ENCODE data around the gene PPIL1.

DNA sequence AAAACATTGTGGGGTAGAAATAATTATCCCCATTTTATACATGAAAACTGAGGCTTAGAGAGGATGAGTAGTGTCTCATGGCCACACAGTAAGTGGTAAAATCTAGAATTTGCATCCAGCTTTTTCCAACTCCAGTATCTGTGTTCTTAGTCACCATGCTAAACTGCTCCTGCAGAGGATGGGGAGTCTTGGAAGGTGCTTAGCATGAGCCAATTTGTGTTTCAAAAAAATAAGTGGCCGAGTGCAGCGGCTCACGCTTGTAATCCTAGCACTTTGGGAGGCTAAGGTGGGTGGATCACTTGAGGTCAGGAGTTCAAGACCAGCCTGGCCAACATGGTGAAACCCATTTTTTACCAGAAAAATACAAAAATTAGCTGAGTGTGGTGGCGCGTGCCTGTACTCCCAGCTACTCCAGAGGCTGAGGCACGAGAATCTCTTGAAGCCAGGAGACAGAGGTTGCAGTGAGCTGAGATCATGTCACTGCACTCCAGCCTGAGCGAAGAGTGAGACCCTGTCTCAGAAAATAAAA, 13.6 kb upstream of the PPIL1 start:
- TF ChIP-seq FOXP1 (CRISPR knock-in tag; IDR thresholded peaks at IDR 0.05; ENCODE audit: borderline replicate concordance) (no peak), TCF7 (CRISPR knock-in tag; IDR thresholded peaks at IDR 0.05; ENCODE audit: low read depth) (no peak), CREB1 (CRISPR knock-in tag; IDR thresholded peaks at IDR 0.05) (no peak), FOXJ3 (CRISPR knock-in tag; IDR thresholded peaks at IDR 0.05; ENCODE audit: borderline replicate concordance) (no peak), TEAD4 (CRISPR knock-in tag; IDR thresholded peaks at IDR 0.05) (no peak), ZNF121 (CRISPR knock-in tag; IDR thresholded peaks at IDR 0.05) (no peak)
- TF ChIP-seq, protein P1, sequence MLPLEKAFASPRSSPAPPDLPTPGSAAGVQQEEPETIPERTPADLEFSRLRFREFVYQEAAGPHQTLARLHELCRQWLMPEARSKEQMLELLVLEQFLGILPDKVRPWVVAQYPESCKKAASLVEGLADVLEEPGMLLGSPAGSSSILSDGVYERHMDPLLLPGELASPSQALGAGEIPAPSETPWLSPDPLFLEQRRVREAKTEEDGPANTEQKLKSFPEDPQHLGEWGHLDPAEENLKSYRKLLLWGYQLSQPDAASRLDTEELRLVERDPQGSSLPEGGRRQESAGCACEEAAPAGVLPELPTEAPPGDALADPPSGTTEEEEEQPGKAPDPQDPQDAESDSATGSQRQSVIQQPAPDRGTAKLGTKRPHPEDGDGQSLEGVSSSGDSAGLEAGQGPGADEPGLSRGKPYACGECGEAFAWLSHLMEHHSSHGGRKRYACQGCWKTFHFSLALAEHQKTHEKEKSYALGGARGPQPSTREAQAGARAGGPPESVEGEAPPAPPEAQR (CRISPR knock-in tag; IDR thresholded peaks at IDR 0.05): no peak
- TF ChIP-seq, protein P2, sequence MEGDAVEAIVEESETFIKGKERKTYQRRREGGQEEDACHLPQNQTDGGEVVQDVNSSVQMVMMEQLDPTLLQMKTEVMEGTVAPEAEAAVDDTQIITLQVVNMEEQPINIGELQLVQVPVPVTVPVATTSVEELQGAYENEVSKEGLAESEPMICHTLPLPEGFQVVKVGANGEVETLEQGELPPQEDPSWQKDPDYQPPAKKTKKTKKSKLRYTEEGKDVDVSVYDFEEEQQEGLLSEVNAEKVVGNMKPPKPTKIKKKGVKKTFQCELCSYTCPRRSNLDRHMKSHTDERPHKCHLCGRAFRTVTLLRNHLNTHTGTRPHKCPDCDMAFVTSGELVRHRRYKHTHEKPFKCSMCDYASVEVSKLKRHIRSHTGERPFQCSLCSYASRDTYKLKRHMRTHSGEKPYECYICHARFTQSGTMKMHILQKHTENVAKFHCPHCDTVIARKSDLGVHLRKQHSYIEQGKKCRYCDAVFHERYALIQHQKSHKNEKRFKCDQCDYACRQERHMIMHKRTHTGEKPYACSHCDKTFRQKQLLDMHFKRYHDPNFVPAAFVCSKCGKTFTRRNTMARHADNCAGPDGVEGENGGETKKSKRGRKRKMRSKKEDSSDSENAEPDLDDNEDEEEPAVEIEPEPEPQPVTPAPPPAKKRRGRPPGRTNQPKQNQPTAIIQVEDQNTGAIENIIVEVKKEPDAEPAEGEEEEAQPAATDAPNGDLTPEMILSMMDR (IDR thresholded peaks at IDR 0.05): no peak
